HEK293 (cell line): ENCODE measurements around the gene CHST15.

Experiments used
- BCL11A ChIP-seq: fragments of 450-650 bp; formaldehyde crosslinking; IDR thresholded peaks from 2 replicates; pipeline ENCODE4 v1.5.1; 2016; ENCODE audit warnings: low read depth, missing biosample characterization, missing genetic modification characterization
- KLF9 ChIP-seq: fragments of 450-650 bp; formaldehyde crosslinking; IDR thresholded peaks from 2 replicates; pipeline ENCODE4 v1.5.1; 2016; ENCODE audit warnings: missing biosample characterization, missing genetic modification characterization, low read depth
- MYNN ChIP-seq: fragments of 450-650 bp; formaldehyde crosslinking; IDR thresholded peaks from 2 replicates; pipeline ENCODE4 v1.5.1; 2016; ENCODE audit warnings: missing biosample characterization, missing genetic modification characterization, borderline replicate concordance
- REPIN1 ChIP-seq: fragments of 450-650 bp; formaldehyde crosslinking; IDR thresholded peaks from 2 replicates; pipeline ENCODE4 v1.5.1; 2017; ENCODE audit warnings: missing biosample characterization, missing genetic modification characterization, low read depth
- ZNF114 ChIP-seq: fragments of 450-650 bp; formaldehyde crosslinking; IDR thresholded peaks from 2 replicates; pipeline ENCODE4 v1.5.0; 2017; ENCODE audit warnings: missing biosample characterization, missing genetic modification characterization
- ZNF394 ChIP-seq: fragments of 450-650 bp; formaldehyde crosslinking; IDR thresholded peaks from 2 replicates; pipeline ENCODE4 v1.5.1; 2016; ENCODE audit warnings: missing biosample characterization, missing genetic modification characterization, mild to moderate bottlenecking, moderate library complexity, borderline replicate concordance
- ZNF837 ChIP-seq: fragments of 450-650 bp; formaldehyde crosslinking; IDR thresholded peaks from 2 replicates; pipeline ENCODE4 v1.5.1; 2016; ENCODE audit warnings: missing biosample characterization, missing genetic modification characterization
- TF ChIP-seq, protein P1 (sequence below): fragments of 450-650 bp; formaldehyde crosslinking; IDR thresholded peaks from 2 replicates; pipeline ENCODE4 v1.5.1; 2016; ENCODE audit warnings: missing biosample characterization, missing genetic modification characterization
- TF ChIP-seq, protein P2 (sequence below): fragments of 450-650 bp; formaldehyde crosslinking; IDR thresholded peaks from 2 replicates; pipeline ENCODE4 v1.5.1; 2016; ENCODE audit warnings: missing biosample characterization, missing genetic modification characterization
- TF ChIP-seq, protein P3 (sequence below): fragments of 450-650 bp; formaldehyde crosslinking; IDR thresholded peaks from 2 replicates; pipeline ENCODE4 v1.5.1; 2017; ENCODE audit warnings: missing biosample characterization, missing genetic modification characterization

DNA sequence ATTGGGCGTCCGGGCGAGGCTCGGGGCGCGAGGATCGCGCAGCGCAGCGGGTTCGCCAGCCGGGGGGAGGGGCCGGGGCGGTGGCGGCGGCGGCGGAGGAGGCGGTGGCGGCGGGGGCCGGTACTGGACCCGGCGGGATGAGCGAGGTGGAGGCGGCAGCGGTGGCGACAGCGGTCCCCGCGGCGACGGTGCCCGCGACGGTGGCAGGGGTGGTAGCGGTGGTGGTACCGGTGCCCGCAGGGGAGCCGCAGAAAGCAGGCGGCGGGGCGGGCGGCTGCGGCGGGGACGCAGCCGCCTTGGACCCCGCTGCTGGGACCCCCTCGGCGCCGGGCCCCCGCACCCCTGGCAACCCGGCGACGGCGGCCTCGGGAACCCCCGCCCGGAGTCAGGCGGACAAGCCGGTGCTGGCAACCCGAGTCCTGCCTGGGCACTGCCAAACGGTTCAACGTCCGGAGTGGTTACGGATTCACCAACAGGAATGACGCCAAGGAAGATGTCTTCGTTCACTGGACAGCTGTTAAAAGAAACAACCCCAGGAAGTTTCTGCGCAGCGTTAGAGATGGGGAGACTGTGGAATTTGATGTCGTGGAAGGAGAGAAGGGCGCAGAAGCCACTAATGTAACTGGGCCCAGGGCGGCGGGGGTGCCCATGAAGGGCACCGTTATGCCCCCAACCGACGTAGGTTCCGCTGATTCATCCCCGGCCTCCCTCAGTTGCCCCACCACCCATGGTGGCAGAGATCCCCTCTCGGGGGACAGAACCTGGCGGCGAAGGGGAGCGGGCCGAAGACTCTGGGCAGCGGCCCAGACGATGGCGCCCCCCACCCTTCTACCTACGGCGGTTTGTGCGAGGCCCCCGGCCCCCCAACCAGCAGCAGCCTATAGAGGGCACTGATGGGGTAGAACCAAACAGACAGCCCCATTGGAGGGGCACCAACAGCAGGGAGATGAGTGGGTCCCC lies 101.5 kb downstream of the CHST15 start:
- TF ChIP-seq, protein P1, sequence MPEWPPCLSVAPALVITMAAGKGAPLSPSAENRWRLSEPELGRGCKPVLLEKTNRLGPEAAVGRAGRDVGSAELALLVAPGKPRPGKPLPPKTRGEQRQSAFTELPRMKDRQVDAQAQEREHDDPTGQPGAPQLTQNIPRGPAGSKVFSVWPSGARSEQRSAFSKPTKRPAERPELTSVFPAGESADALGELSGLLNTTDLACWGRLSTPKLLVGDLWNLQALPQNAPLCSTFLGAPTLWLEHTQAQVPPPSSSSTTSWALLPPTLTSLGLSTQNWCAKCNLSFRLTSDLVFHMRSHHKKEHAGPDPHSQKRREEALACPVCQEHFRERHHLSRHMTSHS (tag by site-specific recombination): no peak
- TF ChIP-seq ZNF837 (tag by site-specific recombination): no peak
- TF ChIP-seq, protein P2, sequence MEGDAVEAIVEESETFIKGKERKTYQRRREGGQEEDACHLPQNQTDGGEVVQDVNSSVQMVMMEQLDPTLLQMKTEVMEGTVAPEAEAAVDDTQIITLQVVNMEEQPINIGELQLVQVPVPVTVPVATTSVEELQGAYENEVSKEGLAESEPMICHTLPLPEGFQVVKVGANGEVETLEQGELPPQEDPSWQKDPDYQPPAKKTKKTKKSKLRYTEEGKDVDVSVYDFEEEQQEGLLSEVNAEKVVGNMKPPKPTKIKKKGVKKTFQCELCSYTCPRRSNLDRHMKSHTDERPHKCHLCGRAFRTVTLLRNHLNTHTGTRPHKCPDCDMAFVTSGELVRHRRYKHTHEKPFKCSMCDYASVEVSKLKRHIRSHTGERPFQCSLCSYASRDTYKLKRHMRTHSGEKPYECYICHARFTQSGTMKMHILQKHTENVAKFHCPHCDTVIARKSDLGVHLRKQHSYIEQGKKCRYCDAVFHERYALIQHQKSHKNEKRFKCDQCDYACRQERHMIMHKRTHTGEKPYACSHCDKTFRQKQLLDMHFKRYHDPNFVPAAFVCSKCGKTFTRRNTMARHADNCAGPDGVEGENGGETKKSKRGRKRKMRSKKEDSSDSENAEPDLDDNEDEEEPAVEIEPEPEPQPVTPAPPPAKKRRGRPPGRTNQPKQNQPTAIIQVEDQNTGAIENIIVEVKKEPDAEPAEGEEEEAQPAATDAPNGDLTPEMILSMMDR (tag by site-specific recombination): no peak
- TF ChIP-seq, protein P3, sequence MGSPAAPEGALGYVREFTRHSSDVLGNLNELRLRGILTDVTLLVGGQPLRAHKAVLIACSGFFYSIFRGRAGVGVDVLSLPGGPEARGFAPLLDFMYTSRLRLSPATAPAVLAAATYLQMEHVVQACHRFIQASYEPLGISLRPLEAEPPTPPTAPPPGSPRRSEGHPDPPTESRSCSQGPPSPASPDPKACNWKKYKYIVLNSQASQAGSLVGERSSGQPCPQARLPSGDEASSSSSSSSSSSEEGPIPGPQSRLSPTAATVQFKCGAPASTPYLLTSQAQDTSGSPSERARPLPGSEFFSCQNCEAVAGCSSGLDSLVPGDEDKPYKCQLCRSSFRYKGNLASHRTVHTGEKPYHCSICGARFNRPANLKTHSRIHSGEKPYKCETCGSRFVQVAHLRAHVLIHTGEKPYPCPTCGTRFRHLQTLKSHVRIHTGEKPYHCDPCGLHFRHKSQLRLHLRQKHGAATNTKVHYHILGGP (tag by site-specific recombination): no peak
- no peak for TF ChIP-seq ZNF114 (tag by site-specific recombination)
- TF ChIP-seq MYNN (tag by site-specific recombination): no peak
- TF ChIP-seq BCL11A (tag by site-specific recombination): no peak
- TF ChIP-seq KLF9 (tag by site-specific recombination): no peak
- TF ChIP-seq ZNF394 (tag by site-specific recombination): no peak
- no peak for TF ChIP-seq REPIN1 (tag by site-specific recombination)
